ENCODE data around the gene RORB.

DNA sequence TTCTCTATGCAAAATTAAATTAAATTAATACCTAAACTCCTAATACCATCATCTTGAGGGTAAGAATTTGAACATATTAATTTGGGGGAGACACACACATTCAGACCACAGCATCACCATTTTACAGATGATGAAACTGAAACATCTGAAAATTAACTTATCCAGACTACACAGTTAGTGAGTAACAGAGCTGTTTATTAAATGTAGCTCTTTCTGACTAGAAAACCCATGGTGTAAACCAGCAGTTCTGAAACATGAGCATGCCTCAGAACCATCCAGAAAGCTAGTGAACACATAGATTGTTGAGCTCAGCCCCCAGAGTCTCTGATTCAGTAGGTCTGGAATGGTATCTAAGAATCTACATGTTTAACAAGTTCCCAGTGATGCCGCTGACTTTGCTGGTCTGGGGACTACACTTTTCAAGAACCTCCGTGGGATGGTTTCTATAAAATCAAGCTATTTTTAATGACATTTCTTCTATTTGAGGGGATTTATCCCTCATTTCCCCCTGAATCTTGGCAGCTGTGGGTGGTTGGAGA lies 113.5 kb downstream of the RORB start:
- TF ChIP-seq CTCF (IDR thresholded peaks at IDR 0.05) (no peak), HMGXB4 (CRISPR knock-in tag; IDR thresholded peaks at IDR 0.05) (no peak), ZNF423 (CRISPR knock-in tag; IDR thresholded peaks at IDR 0.05) (no peak), GTF2I (CRISPR knock-in tag; conservative IDR thresholded peaks at IDR 0.05) (no peak), SP1 (CRISPR knock-in tag; conservative IDR thresholded peaks at IDR 0.05) (no peak), ESRRA (CRISPR knock-in tag; IDR thresholded peaks at IDR 0.05; ENCODE audit: borderline replicate concordance) (no peak), TCF7 (CRISPR knock-in tag; IDR thresholded peaks at IDR 0.05; ENCODE audit: low read depth) (no peak), TEAD1 (CRISPR knock-in tag; IDR thresholded peaks at IDR 0.05) (no peak), USF2 (CRISPR knock-in tag; IDR thresholded peaks at IDR 0.05) (no peak), FOXJ3 (CRISPR knock-in tag; IDR thresholded peaks at IDR 0.05; ENCODE audit: borderline replicate concordance) (no peak)
- TF ChIP-seq, protein P1, sequence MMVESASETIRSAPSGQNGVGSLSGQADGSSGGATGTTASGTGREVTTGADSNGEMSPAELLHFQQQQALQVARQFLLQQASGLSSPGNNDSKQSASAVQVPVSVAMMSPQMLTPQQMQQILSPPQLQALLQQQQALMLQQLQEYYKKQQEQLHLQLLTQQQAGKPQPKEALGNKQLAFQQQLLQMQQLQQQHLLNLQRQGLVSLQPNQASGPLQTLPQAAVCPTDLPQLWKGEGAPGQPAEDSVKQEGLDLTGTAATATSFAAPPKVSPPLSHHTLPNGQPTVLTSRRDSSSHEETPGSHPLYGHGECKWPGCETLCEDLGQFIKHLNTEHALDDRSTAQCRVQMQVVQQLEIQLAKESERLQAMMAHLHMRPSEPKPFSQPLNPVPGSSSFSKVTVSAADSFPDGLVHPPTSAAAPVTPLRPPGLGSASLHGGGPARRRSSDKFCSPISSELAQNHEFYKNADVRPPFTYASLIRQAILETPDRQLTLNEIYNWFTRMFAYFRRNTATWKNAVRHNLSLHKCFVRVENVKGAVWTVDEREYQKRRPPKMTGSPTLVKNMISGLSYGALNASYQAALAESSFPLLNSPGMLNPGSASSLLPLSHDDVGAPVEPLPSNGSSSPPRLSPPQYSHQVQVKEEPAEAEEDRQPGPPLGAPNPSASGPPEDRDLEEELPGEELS (CRISPR knock-in tag; IDR thresholded peaks at IDR 0.05), result no peak
- TF ChIP-seq, protein P2, sequence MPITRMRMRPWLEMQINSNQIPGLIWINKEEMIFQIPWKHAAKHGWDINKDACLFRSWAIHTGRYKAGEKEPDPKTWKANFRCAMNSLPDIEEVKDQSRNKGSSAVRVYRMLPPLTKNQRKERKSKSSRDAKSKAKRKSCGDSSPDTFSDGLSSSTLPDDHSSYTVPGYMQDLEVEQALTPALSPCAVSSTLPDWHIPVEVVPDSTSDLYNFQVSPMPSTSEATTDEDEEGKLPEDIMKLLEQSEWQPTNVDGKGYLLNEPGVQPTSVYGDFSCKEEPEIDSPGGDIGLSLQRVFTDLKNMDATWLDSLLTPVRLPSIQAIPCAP (CRISPR knock-in tag; IDR thresholded peaks at IDR 0.05), result no peak
